Calu3 (cell line): ENCODE data around the gene TMEM203. TPM values are rescaled to one million over a fixed set of nuclear protein-coding genes. Genes with fewer than 3 reads are reported as not detected.

ENCODE experiments used
- BruUV-seq: library from RNA; stranded (reverse); fragments of 400-500 nt; replicated peaks from 2 replicates; lab custom pipeline; 2021; lab: Mats Ljungman, UMichigan
- CTCF ChIA-PET: fragments of 300-600 bp; sonication (Branson Sonifier 250); formaldehyde crosslinking; loops from one replicate; lab custom pipeline; 2022; ENCODE audit warnings: antibody characterized with exemption; lab: Charles Lee
- DNase-seq: peaks from one replicate; pipeline ENCODE4 v3.0.0; 2022
- H3K27ac Mint-ChIP-seq: one replicate; pipeline ENCODE4 v1.8.0; 2022; ENCODE audit warnings: mixed read lengths; ENCODE audit not compliant: unreplicated experiment
- H3K27me3 Mint-ChIP-seq: one replicate; pipeline ENCODE4 v1.8.0; 2022; ENCODE audit warnings: mixed read lengths; ENCODE audit not compliant: unreplicated experiment
- H3K36me3 Mint-ChIP-seq: one replicate; pipeline ENCODE4 v1.8.0; 2022; ENCODE audit warnings: mild to moderate bottlenecking, moderate library complexity, mixed read lengths; ENCODE audit not compliant: insufficient read depth, unreplicated experiment
- H3K4me1 Mint-ChIP-seq: one replicate; pipeline ENCODE4 v1.8.0; 2022; ENCODE audit warnings: mild to moderate bottlenecking, low read depth, mixed read lengths; ENCODE audit not compliant: unreplicated experiment
- H3K4me3 Mint-ChIP-seq: one replicate; pipeline ENCODE4 v1.8.0; 2022; ENCODE audit warnings: mild to moderate bottlenecking, low read depth, moderate library complexity, mixed read lengths; ENCODE audit not compliant: unreplicated experiment
- H3K9me3 Mint-ChIP-seq: one replicate; pipeline ENCODE4 v1.8.0; 2022; ENCODE audit warnings: low read depth, mixed read lengths; ENCODE audit not compliant: unreplicated experiment
- CTCF ChIP-seq: fragments of 200-600 bp; IDR thresholded peaks from one replicate; pipeline ENCODE4 v1.8.0; 2022; ENCODE audit warnings: antibody characterized with exemption; ENCODE audit not compliant: unreplicated experiment
- intact Hi-C: fragments of 100-400 bp; cut with micrococcal nuclease; formaldehyde crosslinking; loops from one replicate; pipeline ENCODE4 v1.10.0; 2022; ENCODE audit not compliant: unreplicated experiment
- total RNA-seq: library from RNA; stranded (reverse); gene quantifications from 2 replicates; pipeline ENCODE4 v1.2.3, GENCODE V29; 2022

TMEM203 gene
- total RNA-seq, 1 experiment from 2014 or later = 25.4 TPM

DNA sequence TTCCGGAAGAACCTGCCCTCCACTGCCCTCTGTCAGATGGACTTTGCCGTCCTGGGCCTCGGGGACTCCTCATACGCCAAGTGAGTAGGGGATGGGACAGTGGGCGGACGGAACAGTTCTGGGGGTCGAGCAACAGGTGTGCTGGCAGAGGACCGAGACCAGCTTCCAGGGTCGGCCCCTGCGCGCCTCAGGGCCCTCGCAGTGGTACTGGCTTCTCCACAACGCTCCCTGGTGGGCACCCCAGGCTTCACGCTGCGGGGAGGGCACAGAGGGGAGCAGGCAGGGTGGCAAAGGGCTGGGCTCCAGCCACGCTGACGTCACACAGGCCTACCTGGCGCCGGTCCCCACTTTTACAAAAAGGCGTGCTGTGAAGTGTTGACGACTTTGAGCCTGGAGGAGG is 7.1 kb upstream of the TMEM203 start:
- peaks cover 2% of the 10 kb centered on the region for H3K4me1 Mint-ChIP-seq
- H3K27me3 Mint-ChIP-seq = no peaks in the 10 kb centered on the region
- intact Hi-C loops = no loop called here
- TF ChIP-seq CTCF = no peak
- no peak for DNase-seq
- no TSS peak for BruUV-seq
- no peak overlapping the region for H3K4me3 Mint-ChIP-seq
- H3K27ac Mint-ChIP-seq = no peak overlapping the region
- CTCF ChIA-PET = no interaction called here
- H3K9me3 Mint-ChIP-seq = no peaks in the 10 kb centered on the region
- peaks cover 29% of the 10 kb centered on the region for H3K36me3 Mint-ChIP-seq

DNA sequence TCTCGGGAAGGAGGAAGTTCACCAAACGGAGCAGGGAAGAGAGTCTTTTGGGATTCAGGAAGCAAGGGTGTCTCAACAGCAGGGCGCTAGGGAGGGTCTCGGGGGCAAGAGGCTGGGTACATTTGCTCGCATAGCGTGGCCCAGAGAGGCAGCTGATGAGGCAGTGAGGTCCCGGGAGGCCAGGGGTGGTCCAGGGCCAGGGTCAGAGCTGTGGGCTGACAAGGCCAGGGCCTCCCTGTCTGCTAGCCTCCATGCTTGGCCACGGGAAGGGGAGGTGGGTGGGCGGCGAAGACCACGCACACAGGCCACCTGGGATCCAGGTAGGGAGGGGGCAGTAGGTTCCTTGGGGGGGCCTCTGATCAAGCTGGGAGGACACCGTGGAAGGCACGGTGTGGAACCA is 6.1 kb upstream of the TMEM203 start:
- Mint-ChIP-seq H3K27ac (no peak overlapping the region), H3K4me3 (no peak overlapping the region), H3K27me3 (no peaks in the 10 kb centered on the region), H3K36me3 (peaks cover 30% of the 10 kb centered on the region), H3K9me3 (no peaks in the 10 kb centered on the region), H3K4me1 (peaks cover 12% of the 10 kb centered on the region)
- CTCF ChIA-PET = no interaction called here
- no TSS peak for BruUV-seq
- intact Hi-C loops = no loop called here
- DNase-seq = no peak
- TF ChIP-seq CTCF = no peak

GRCh38 chr9:137206602-137207001 is 1.2 kb upstream of the TMEM203 start:
- H3K36me3 Mint-ChIP-seq = peaks cover 45% of the 10 kb centered on the region
- no peak for TF ChIP-seq CTCF
- H3K4me3 Mint-ChIP-seq = peak overlapping the region; percentile 92
- H3K9me3 Mint-ChIP-seq = no peaks in the 10 kb centered on the region
- intact Hi-C loops = no loop called here
- peak overlapping the region; percentile 84 for H3K27ac Mint-ChIP-seq
- CTCF ChIA-PET = no interaction called here
- H3K27me3 Mint-ChIP-seq = no peaks in the 10 kb centered on the region
- peaks cover 17% of the 10 kb centered on the region for H3K4me1 Mint-ChIP-seq
- no peak for DNase-seq
- no TSS peak for BruUV-seq

GRCh38 chr9:137204731-137205125 is 720 bp downstream of the TMEM203 start:
- CTCF ChIA-PET = interaction anchor here (1.1 to 1.5 kb wide), 3 partner anchors 16 to 32 kb away, joined by 3 to 4 read pairs (median 3); partner anchors contain the start of gene RNF224
- BruUV-seq = no TSS peak
- TF ChIP-seq CTCF = no peak
- Mint-ChIP-seq H3K4me1 (peaks cover 17% of the 10 kb centered on the region), H3K27me3 (no peaks in the 10 kb centered on the region), H3K27ac (peak overlapping the region; percentile 84), H3K4me3 (peak overlapping the region; percentile 92), H3K9me3 (no peaks in the 10 kb centered on the region), H3K36me3 (peaks cover 53% of the 10 kb centered on the region)
- no peak for DNase-seq
- intact Hi-C loops = no loop called here
